Fibroblast of pulmonary artery (primary cell): ENCODE data around the gene NRN1.

ENCODE experiments used
- DNase-seq: peaks from one replicate; pipeline ENCODE4 v3.0.0-alpha.2; 2010; ENCODE audit warnings: low read depth
- H3K4me3 ChIP-seq: replicated peaks from 2 replicates; pipeline ENCODE4 v1.5.1; 2011; ENCODE audit warnings: low read depth, mild to moderate bottlenecking, control low read depth, low read length, moderate library complexity
- CTCF ChIP-seq: IDR thresholded peaks from 2 replicates; pipeline ENCODE4 v1.5.1; 2011; ENCODE audit warnings: mild to moderate bottlenecking, control low read depth, low read length, inconsistent platforms; ENCODE audit errors: missing control alignments

NRN1 gene

GRCh38 chr6:6002005-6002847, 4.5 kb downstream of the NRN1 start:
- no peak for DNase-seq

GRCh38 chr6:6001443-6001842, 5.3 kb downstream of the NRN1 start:
- TF ChIP-seq CTCF = no peak
- DNase-seq = no peak

More at GRCh38 chr6:6002005-6002847, 4.5 kb downstream of the NRN1 start:
- H3K4me3 ChIP-seq = no peak overlapping the region
- TF ChIP-seq CTCF = no peak

GRCh38 chr6:5999688-6000608, 6.8 kb downstream of the NRN1 start:
- no peak for TF ChIP-seq CTCF
- no peak overlapping the region for H3K4me3 ChIP-seq
- no peak for DNase-seq

More at GRCh38 chr6:6001443-6001842, 5.3 kb downstream of the NRN1 start:
- H3K4me3 ChIP-seq = no peak overlapping the region

- no peak overlapping the region for H3K4me3 ChIP-seq
- no peak for DNase-seq
- TF ChIP-seq CTCF = no peak
These were observed 7.7 kb downstream of the NRN1 start for GRCh38 chr6:5998711-5999687.

- TF ChIP-seq CTCF = no peak
- H3K4me3 ChIP-seq = no peak overlapping the region
- DNase-seq = no peak
These were observed 8.5 kb downstream of the NRN1 start for GRCh38 chr6:5998236-5998635.

GRCh38 chr6:5997420-5997987, 9.2 kb downstream of the NRN1 start:
- DNase-seq = no peak
- TF ChIP-seq CTCF = no peak
- H3K4me3 ChIP-seq = peak overlapping the region; percentile 24
